PFSK-1 (cell line): ENCODE measurements around the gene FUT7.

Source experiments
- FOXP2 ChIP-seq: optimal IDR thresholded peaks from 2 replicates; pipeline ENCODE3; 2011; ENCODE audit warnings: borderline replicate concordance, control low read depth, inconsistent platforms; ENCODE audit not compliant: insufficient read depth; ENCODE audit errors: extremely low read length, extremely low read depth
- POLR2AphosphoS5 ChIP-seq: IDR thresholded peaks from 2 replicates; pipeline ENCODE4 v1.6.1; 2012; ENCODE audit warnings: low read depth, mild to moderate bottlenecking, control low read depth, low read length, moderate library complexity
- SIN3A ChIP-seq: IDR thresholded peaks from 2 replicates; pipeline ENCODE4 v1.6.1; 2012; ENCODE audit warnings: mild to moderate bottlenecking, low read length, moderate library complexity, borderline replicate concordance; ENCODE audit not compliant: insufficient read depth
- TAF1 ChIP-seq: IDR thresholded peaks from 2 replicates; pipeline ENCODE4 v1.6.1; 2012; ENCODE audit warnings: low read length, control low read depth, borderline replicate concordance; ENCODE audit not compliant: insufficient read depth
- TF ChIP-seq, protein P1 (sequence below), 2 experiments: IDR thresholded peaks; 2 replicates each; pipeline versions ENCODE4 v1.6.1 to v1.8.0; 2011 to 2012; ENCODE audit warnings: low read depth in 2 of 2, low read length in 2 of 2, control low read depth in 1 of 2, inconsistent platforms in 1 of 2, mild to moderate bottlenecking in 1 of 2, moderate library complexity in 1 of 2; ENCODE audit not compliant: insufficient read depth in 1 of 2

The FUT7 gene

DNA sequence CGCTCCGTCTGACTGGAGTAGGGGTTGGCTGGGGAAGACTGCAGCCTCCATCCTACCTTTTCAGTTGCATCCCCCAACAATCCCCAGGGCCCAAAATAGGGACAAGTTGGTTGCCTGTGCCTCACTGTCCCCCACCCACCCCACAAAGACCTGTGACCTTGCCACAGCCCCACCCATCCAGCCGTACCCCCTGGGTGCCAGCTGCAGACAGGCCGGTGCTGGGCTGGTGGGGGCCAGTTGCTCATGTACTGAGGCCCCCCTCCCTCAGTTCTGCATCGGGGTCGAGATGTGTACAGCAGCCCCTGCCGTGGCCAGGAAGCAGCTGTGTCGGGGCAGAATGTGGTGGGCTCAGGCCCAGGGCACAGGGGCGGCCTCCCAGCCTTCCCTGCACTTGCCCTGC, 48.7 kb downstream of the FUT7 start:
- no peak for TF ChIP-seq FOXP2
- TF ChIP-seq POLR2AphosphoS5 = no peak
- TF ChIP-seq, protein P1, sequence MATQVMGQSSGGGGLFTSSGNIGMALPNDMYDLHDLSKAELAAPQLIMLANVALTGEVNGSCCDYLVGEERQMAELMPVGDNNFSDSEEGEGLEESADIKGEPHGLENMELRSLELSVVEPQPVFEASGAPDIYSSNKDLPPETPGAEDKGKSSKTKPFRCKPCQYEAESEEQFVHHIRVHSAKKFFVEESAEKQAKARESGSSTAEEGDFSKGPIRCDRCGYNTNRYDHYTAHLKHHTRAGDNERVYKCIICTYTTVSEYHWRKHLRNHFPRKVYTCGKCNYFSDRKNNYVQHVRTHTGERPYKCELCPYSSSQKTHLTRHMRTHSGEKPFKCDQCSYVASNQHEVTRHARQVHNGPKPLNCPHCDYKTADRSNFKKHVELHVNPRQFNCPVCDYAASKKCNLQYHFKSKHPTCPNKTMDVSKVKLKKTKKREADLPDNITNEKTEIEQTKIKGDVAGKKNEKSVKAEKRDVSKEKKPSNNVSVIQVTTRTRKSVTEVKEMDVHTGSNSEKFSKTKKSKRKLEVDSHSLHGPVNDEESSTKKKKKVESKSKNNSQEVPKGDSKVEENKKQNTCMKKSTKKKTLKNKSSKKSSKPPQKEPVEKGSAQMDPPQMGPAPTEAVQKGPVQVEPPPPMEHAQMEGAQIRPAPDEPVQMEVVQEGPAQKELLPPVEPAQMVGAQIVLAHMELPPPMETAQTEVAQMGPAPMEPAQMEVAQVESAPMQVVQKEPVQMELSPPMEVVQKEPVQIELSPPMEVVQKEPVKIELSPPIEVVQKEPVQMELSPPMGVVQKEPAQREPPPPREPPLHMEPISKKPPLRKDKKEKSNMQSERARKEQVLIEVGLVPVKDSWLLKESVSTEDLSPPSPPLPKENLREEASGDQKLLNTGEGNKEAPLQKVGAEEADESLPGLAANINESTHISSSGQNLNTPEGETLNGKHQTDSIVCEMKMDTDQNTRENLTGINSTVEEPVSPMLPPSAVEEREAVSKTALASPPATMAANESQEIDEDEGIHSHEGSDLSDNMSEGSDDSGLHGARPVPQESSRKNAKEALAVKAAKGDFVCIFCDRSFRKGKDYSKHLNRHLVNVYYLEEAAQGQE (IDR thresholded peaks at IDR 0.05; ENCODE audit: insufficient read depth in 1 of 2, low read depth in 2 of 2, low read length in 2 of 2) = no peak
- TF ChIP-seq SIN3A = no peak
- no peak for TF ChIP-seq TAF1

DNA sequence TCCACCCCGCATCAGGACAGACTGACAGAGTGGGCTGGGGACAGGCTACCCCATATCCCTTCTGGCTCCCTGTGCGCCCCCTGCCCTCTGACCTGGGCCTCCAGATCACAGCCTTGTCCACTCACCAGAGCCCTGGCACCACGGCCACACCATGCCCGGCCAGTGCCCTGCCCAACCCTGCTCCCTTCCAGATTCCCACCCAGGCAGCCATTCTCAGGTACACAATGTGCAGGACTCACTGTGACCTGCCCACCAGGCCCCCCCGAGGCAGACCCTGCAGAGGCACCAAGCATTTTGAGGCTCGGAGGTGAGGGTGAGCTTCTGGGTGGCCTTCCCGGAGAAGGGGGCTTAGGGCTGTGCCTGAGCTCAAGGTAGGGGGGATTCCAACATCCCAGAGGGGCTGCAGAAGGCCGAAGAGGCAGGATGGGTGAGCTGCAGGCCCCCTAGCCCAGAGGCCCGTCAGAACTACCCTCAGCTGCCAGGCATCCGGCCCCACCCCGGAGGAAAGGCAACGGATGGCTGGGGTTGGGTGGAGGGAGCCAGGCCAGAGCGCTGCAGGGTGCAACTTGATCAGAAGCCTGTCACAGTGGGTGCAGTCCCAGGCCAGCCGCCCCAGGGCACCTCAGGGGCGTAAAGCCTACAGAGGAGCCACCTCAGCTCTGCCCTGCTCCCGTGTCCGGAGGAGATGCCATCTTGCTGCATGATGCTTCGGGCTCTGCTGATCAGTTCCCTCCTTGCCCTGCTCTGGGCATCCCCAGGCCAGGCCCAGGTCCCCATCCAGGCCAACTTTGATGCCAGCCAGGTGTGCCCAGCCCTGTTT, 49.4 kb downstream of the FUT7 start, which contains the start of gene LCNL1:
LCNL1 (plus strand) TSS at position 762 of the 820 bp plus-strand sequence. CDS start 594 bp downstream, outside the sequence.
- TF ChIP-seq POLR2AphosphoS5 = no peak
- TF ChIP-seq TAF1 = no peak

DNA sequence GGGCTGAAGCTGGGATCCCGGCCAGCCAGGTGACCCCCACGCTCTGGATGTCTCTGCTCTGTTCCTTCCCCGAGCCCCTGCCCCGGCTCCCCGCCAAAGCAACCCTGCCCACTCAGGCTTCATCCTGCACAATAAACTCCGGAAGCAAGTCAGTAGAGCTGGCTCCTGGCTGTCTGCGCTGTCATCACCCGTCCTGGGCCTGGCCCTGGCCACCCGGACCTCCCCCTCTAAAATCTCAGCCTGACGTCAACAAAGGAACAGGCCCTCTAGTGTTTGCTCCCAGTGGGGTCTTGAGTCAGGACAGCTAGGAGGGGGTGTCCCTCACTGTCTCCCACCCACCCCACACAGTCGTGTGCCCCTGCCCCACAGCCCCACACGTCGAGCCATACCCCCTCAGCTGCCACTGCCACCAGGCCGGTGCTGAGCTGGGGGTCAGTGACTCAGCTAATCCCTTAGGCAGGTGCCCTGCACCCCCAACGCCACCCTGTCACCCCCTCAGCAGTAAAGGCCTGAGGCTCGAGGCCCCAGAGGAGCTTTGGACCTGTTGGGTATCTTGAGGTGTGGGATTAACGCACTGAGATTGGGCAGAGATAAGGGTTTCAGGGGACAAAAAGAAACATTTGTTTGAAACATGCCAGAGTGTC, 50.2 kb downstream of the FUT7 start:
- TF ChIP-seq POLR2AphosphoS5 = no peak
- no peak for TF ChIP-seq TAF1
- TF ChIP-seq, protein P1 (IDR thresholded peaks at IDR 0.05; ENCODE audit: insufficient read depth in 1 of 2, low read depth in 2 of 2, low read length in 2 of 2) = no peak
- TF ChIP-seq SIN3A = no peak
- TF ChIP-seq FOXP2 = no peak

DNA sequence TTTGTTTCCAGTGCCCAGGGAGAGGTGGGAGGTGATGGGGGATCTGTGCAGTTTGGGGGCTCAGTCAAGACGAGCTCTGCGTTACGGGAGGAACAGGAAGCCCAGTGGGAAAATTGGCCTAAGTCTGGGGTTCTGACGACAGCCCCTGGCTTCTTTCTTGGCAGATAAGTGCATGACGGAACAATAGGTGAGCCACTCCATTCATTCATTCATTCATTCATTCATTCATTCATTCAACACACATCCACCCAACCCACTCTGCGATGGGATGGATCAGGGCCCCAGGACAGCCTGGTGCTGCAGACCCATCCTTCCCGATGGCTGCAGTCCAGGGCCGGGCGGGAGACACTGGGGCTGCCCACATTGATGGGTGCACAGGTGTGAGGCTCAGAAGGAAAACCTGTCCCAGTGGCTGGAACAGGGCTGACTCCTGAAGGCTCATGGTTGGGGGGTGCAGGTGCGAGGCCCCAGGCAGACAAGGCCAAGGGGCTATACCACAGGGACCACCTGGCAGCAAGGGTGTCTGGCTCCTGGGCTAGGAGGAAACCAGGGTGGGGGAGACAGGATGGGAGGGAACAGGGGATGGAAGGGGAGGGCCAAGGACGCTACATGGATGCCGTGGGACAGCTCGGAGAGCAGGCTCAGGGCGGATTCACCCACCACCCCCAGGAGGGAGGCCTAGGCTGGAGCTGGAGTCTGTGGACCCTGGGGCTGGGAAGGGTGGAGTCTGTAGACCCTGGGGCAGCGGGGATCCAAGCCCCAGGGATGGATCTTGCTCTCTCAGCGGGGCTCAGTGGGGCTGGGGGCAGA, 51.0 kb downstream of the FUT7 start:
- TF ChIP-seq POLR2AphosphoS5 (no peak), TAF1 (no peak), FOXP2 (no peak), SIN3A (no peak)
- TF ChIP-seq, protein P1 (IDR thresholded peaks at IDR 0.05; ENCODE audit: insufficient read depth in 1 of 2, low read depth in 2 of 2, low read length in 2 of 2) = no peak
